Omental fat pad (tissue), 4 donors: ENCODE data around the gene DOCK4. TPM values are rescaled to one million over a fixed set of nuclear protein-coding genes. Genes with fewer than 3 reads are reported as not detected.
A peak's percentile ranks its signal among the peaks of the same experiment; 100 is the strongest.

Experiments
- ATAC-seq: fragments of 150-250 bp; one replicate; pipeline ENCODE4 v1.9.1; 2016; ENCODE audit warnings: mild to moderate bottlenecking, moderate library complexity; ENCODE audit not compliant: low FRiP score
- DNase-seq: peaks from one replicate; pipeline ENCODE4 v3.0.0-alpha.2; 2019; ENCODE audit warnings: low spot score
- CTCF ChIP-seq, 3 donors: fragments of 450-650 bp; IDR thresholded peaks; one replicate each; pipeline ENCODE4 v1.5.1; 2016 to 2017; ENCODE audit warnings: antibody characterized with exemption in 3 of 3, mild to moderate bottlenecking in 3 of 3, moderate library complexity in 2 of 3
- total RNA-seq, 4 donors: library from RNA; depleted of rRNA; stranded (reverse); fragments of >200 nt; gene quantifications; one replicate each; pipeline ENCODE4 v1.1.0, GENCODE V29; 2016

DOCK4 gene
- total RNA-seq, 4 donors from 2014 or later = 47.5 to 86.9 (median 59.7) TPM

- no peak for TF ChIP-seq CTCF (IDR thresholded peaks at IDR 0.05)
- DNase-seq (no peak), ATAC-seq (no peak)
Measured at GRCh38 chr7:112006071-112006470, 200.1 kb downstream of the DOCK4 start.

GRCh38 chr7:112005205-112005775 is 200.9 kb downstream of the DOCK4 start:
- ATAC-seq = no peak
- no peak for DNase-seq

GRCh38 chr7:112001091-112001826 is 204.9 kb downstream of the DOCK4 start:
- peak; percentile 93 for ATAC-seq
- no peak for TF ChIP-seq CTCF (IDR thresholded peaks at IDR 0.05)
- DNase-seq = no peak

More at GRCh38 chr7:112005205-112005775, 200.9 kb downstream of the DOCK4 start:
- no peak for TF ChIP-seq CTCF (IDR thresholded peaks at IDR 0.05)

- DNase-seq (no peak), ATAC-seq (no peak)
- TF ChIP-seq CTCF (IDR thresholded peaks at IDR 0.05) = no peak
Measured at GRCh38 chr7:111998326-111998725, 207.9 kb downstream of the DOCK4 start.

GRCh38 chr7:111997546-111997945 is 208.7 kb downstream of the DOCK4 start:
- ATAC-seq (no peak), DNase-seq (no peak)
- no peak for TF ChIP-seq CTCF (IDR thresholded peaks at IDR 0.05)

GRCh38 chr7:111992601-111993000 is 213.6 kb downstream of the DOCK4 start:
- ATAC-seq = no peak
- DNase-seq = no peak
- no peak for TF ChIP-seq CTCF (IDR thresholded peaks at IDR 0.05)

GRCh38 chr7:111990643-111991042 is 215.6 kb downstream of the DOCK4 start:
- no peak for TF ChIP-seq CTCF (IDR thresholded peaks at IDR 0.05)
- DNase-seq = no peak
- ATAC-seq = no peak
